ENCODE results near the gene FAM118A. TPM values are rescaled to one million over a fixed set of nuclear protein-coding genes. Genes with fewer than 3 reads are reported as not detected.
"Not testable (repeated sequence)": the region's sequence is repeated elsewhere in the genome, so short reads cannot be mapped to it uniquely, and the experiment has no call there.

Gene FAM118A
- total and polyA plus RNA-seq, 2 experiments from 2014 or later = 11.9 to 20.3 TPM

- H3K36me3 ChIP-seq (ENCODE audit: insufficient read depth) = no peaks in the 10 kb centered on the region
- no peak for ATAC-seq
- no peaks in the 10 kb centered on the region for H3K4me1 Mint-ChIP-seq
- no peaks in the 10 kb centered on the region for H3F3A ChIP-seq (replicated peaks; ENCODE audit: low read depth)
- no peak for DNase-seq (ENCODE audit: low spot score)
- no peaks in the 10 kb centered on the region for H3K27me3 ChIP-seq (ENCODE audit: insufficient read depth)
- no peak overlapping the region for H3K27ac ChIP-seq (ENCODE audit: low read depth)
- no peak overlapping the region for H3K4me3 Mint-ChIP-seq
- H3K4me2 ChIP-seq = no peak overlapping the region
- no peaks in the 10 kb centered on the region for H3K27me3 Mint-ChIP-seq (ENCODE audit: insufficient read depth, low read depth, poor library complexity)
- no peak overlapping the region for H3K27ac Mint-ChIP-seq
- H3K79me2 ChIP-seq (replicated peaks; ENCODE audit: insufficient read depth) = no peaks in the 10 kb centered on the region
- TF ChIP-seq ZNF462 (CRISPR knock-in tag; IDR thresholded peaks at IDR 0.05) (no peak), ZNF114 (CRISPR knock-in tag; IDR thresholded peaks at IDR 0.05) (no peak), NANOG (IDR thresholded peaks at IDR 0.05; ENCODE audit: borderline replicate concordance) (no peak), POLR2AphosphoS5 (IDR thresholded peaks at IDR 0.05; ENCODE audit: low read depth) (no peak), ZNF331 (CRISPR knock-in tag; IDR thresholded peaks at IDR 0.05; ENCODE audit: low read depth) (no peak)
- no peak overlapping the region for H2AFZ ChIP-seq
- H3K4me3 ChIP-seq = no peak overlapping the region
- no peaks in the 10 kb centered on the region for H4K20me1 ChIP-seq (replicated peaks; ENCODE audit: insufficient read depth)
- H3K36me3 Mint-ChIP-seq (ENCODE audit: low read depth) = no peaks in the 10 kb centered on the region
- H3K4me1 ChIP-seq (ENCODE audit: insufficient read depth) = no peaks in the 10 kb centered on the region
- H3K9me3 Mint-ChIP-seq = no peaks in the 10 kb centered on the region
- H3K9me2 ChIP-seq (ENCODE audit: insufficient read depth) = no peaks in the 10 kb centered on the region
These were observed 42.2 kb downstream of the FAM118A start for GRCh38 chr22:45351956-45352355.

GRCh38 chr22:45352757-45353156, 43.0 kb downstream of the FAM118A start:
- H3K36me3 Mint-ChIP-seq (ENCODE audit: low read depth); H3K9me3 Mint-ChIP-seq; H3K4me1 ChIP-seq (ENCODE audit: insufficient read depth); H3K27me3 Mint-ChIP-seq (ENCODE audit: insufficient read depth, low read depth, poor library complexity); H3F3A ChIP-seq (replicated peaks; ENCODE audit: low read depth); H3K4me3 ChIP-seq; H3K9me2 ChIP-seq (ENCODE audit: insufficient read depth); H3K36me3 ChIP-seq (ENCODE audit: insufficient read depth); H4K20me1 ChIP-seq (replicated peaks; ENCODE audit: insufficient read depth); ATAC-seq; H3K27me3 ChIP-seq (ENCODE audit: insufficient read depth); H3K27ac Mint-ChIP-seq; H3K4me1 Mint-ChIP-seq; H2AFZ ChIP-seq; H3K79me2 ChIP-seq (replicated peaks; ENCODE audit: insufficient read depth); DNase-seq (ENCODE audit: low spot score); H3K4me3 Mint-ChIP-seq; H3K27ac ChIP-seq (ENCODE audit: low read depth); H3K4me2 ChIP-seq: not testable (repeated sequence)
